Stimulated activated CD8-positive, alpha-beta memory T cell treated with anti-CD3 and anti-CD28 coated beads, Interleukin-2, amount 100 ng/mL, for 48 hours (primary cell): Measurements from ENCODE around the gene RFNG.

Source experiments
- DNase-seq, 2 donors: peaks; one replicate each; pipeline ENCODE4 v3.0.0-alpha.2; 2020; ENCODE audit warnings: low read depth in 2 of 2

The RFNG gene, protein sequence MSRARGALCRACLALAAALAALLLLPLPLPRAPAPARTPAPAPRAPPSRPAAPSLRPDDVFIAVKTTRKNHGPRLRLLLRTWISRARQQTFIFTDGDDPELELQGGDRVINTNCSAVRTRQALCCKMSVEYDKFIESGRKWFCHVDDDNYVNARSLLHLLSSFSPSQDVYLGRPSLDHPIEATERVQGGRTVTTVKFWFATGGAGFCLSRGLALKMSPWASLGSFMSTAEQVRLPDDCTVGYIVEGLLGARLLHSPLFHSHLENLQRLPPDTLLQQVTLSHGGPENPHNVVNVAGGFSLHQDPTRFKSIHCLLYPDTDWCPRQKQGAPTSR

DNA sequence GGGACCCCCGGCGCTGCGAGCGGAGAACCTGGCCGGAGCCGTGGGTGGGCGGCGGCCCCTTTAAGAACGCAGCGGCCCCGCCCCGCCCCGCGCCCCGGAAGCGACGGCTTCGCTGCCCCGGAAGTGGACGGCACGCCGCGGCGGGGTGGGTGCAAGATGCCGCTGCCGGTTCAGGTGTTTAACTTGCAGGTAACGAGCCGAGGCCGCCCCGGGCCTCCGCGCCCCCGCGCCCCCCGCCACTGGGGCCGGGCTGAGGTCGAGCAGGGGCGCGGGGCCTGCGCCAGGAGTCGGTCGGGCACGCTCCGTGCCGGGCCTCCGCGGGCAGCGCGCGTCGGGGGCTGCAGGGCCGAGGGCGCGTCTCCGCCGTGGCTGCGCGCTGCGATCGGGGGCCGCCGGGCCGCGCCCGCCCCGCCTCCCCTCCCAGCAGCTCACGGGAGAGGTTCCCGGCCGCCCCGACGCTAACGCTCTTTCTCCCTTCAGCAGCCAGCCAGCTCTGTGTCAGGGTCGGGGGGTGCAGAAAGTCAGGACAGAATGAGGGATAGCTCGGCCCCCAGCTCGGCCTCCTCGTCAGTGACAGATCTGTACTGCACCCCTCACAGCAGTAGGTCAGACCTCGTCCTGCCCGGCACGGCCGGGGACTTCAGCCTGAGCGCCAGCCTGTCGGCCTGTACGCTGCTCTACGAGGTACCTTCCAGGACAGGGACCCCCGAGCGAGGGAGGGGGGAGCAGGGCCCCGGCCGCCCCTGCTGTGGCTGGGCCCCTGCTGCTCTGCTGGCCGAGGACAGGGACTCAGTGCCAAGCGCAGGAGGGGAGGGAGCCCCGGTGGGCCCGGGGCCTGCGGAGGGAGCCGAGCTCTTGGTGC, at the start of gene RFNG, which contains the start of gene GPS1:
Gene RFNG, minus strand, starts transcription at position 36 of the 862 bp plus-strand sequence. CDS start 45 bp downstream, outside the sequence.
Gene GPS1, plus strand, starts transcription at position 123 of the 862 bp plus-strand sequence. Its CDS starts 34 bp downstream, at position 157.
- DNase-seq: peak; percentile 80 to 88

DNA sequence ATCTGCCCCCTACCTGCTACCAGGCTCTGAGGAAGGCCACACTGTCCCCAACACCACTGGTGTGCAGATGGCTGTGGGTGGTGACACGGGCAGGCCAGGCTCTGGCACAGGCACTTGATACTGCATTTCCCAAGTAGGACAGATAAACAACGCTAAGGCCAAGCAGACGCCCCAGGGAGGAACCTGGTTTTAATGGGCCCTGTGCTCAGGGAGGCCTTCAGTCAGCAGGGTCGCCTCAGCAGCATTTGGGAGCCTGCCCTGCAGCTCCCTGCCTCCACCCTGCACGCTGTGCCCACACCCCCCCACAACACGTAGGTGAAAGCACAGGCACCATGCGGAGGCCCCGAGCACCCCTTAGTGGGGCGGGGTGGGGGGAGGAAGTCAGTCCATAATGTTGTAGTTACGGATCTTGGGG, 49.7 kb upstream of the RFNG start:
- DNase-seq: no peak

DNA sequence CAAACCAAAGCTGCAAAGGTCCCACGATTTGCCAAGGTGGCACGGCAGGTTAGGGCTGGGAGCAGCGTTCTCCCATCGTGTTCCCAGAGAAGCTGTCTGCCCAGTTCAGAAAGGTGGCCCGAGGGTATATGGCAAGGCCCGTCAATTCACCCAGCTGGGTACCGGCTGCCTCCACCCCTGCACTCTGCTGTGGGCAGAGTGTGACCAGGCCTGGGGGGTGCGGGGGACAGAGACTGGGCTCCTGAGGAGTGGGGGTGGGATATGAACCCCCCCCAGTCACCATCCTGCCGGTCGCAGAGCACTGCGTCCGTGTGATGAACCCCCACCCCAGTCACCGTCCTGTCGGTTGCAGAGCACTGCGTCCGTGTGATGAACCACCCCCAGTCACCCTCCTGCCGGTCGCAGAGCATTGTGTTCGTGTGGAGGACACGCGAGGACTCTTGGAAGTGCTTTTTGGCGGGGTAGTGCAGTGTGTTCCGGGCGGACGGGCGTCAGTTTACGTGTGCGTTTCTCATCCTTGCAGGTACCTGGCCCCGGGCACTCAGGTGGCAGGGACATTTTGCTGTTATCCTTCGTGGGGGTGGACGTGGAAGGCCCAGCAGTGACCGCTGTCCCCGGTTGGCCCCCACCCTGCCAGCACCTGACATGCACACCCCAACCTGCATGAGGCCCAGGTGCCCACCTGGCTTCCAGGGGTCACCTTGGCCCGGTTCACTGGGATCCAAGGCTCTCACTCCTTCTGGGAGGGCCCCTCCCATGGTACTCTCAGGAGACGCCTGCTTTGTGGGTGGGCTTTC, 49.1 kb upstream of the RFNG start:
- DNase-seq: no peak

DNA sequence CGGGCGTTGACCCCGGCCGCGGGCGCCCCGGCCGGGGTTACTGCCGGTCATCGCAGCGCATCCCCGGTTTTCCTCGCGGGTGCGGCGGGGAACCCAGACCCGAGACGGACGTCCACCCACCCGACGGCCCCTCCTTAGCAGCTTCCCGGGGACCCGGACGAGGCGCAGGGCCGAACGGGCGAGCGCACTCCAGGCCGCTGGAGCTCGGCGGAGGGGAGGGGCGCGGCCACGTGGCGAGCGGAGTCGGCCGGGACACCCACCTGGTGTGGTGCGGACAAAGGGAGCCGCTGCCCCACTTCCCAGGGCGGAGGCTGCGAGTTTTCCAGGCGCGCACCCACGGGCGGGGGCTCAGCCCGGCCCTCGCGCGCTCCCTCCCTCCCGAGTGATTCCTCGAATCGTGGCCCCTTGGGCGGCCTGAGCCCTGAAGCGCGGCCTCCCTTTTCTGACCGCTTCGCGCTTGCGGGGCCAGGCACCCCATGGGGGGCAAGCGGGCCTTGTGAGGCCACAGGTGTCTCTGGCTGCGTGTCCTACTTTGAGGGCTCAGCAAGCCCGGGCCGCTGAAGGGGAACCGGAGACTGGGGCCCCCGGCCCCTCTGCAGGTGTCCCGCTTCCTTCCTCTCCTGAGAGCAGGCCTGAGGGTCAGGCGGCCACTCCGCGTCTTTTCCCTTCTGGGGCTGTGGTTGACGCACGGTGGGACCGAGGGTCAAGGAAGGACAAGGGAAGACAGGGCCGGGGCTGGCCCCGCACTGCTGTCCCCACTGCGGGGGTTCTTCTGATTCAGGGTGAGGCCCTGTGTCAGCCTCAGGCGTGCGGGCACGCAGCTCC, 47.5 kb upstream of the RFNG start:
- no peak for DNase-seq

DNA sequence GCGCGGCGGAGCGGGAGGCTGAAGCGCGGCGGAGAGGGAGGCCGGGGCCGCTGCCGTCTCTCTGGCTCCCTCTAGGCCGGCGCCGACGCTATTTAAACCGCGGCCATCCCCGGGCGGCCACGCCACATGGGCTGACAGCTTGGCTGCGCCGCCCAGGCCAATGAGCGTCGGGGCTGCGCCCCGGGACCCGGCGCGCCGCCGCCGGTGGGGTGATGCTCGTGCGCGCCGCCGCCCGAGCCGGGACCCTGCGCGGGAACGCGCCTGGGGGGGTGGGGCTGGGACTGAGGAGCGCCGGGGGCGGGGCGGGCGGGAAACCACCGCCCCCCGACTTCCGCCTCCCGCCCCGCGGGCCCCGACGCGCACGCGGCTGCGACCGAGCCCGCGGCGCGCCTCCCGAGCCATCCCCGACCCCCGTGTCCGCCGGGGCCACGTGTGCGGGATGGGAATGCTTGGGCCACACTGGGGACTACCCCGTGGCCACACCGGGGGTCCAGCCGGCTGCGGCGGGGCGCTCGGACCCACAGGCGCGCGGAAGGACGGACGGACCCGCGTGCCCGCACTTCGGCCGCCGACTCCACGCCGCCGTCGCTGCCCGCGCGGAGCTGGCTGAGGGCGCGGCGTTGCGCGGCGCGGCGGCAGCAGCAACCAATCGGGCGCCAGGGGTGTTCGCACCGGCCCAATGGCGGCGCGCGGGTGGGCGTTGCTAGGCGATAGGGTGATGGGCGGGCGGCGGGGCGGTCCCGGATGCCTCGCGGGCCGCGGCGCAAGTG, 46.7 kb upstream of the RFNG start, which contains the start of gene FASN:
Gene FASN, minus strand, starts transcription at position 68 of the 770 bp plus-strand sequence. CDS start 1,791 bp downstream, outside the sequence.
- DNase-seq: peak; percentile 92 to 97

DNA sequence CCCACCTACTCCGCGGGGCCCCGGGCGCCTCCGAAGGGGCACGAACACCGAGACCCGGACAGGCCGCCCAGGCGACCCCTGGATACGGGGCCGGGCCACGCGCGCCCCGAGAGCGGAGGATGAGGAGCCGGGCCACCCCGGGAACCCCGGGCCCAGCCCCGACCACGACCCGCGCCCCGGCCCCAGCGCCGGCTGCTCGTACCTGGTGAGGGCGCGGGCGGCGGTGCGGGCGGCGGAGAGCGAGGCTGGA, 46.2 kb upstream of the RFNG start:
- DNase-seq: no peak

DNA sequence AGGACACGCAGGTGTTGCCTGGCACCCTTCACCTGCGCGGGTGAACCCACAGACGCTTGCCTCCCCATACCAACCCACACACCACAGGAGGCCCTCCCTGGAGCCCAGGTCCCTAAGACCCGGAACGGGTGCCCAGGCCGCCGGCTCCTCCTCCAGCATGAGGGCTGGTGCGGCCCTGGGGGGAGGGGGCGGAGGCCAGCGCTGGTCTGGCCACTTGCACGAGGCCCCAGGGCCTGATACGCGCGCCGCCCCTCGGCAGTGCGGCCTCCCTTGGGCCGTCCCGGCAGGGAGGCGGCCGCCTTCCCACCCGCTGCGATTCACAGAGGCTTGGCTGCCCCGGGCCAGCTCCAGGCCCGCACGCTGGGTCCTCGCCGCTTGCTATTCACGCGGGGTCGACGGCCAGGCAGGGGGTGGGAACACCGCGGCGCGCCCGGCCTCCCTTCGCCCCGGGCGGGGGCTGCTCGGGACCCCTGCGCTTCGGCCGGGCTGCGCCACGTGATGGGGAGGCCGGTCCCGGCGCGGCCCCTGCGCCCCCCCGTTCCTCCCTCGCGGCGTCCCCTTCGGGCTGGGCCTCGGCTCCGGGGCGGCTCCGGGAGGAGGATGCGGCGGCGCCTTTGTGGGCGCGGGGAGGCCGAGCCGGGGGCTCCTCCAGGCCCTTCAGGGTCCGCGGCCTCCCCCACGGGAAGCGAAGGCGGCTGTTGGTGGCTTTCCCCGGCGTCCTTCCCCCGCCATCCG, 45.7 kb upstream of the RFNG start:
- DNase-seq: peak in 1 of 2 donors; percentile 18

DNA sequence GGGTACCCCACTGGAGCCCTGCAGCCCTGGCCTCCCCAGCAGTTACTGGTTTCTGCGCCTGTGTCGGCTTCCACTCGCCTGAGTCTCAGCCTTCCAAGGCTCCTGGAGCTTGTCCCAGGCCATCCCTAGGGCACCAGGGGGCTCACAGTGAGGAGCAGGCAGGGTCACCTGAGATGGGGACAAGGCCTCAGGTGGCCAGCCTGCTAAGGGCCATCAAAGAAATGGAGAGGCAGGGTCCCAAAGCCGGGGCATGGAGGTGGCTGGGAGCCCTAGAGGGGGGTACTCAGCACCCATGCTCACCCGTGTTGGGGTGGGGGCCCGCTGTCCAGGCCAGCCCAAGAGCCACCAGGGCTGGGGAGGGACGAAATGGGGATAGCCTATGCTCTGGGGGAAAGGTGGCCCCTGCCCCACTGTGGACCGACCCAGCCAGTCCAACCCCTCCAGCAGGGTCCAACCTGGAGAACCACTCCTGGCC, 45.1 kb upstream of the RFNG start:
- no peak for DNase-seq

DNA sequence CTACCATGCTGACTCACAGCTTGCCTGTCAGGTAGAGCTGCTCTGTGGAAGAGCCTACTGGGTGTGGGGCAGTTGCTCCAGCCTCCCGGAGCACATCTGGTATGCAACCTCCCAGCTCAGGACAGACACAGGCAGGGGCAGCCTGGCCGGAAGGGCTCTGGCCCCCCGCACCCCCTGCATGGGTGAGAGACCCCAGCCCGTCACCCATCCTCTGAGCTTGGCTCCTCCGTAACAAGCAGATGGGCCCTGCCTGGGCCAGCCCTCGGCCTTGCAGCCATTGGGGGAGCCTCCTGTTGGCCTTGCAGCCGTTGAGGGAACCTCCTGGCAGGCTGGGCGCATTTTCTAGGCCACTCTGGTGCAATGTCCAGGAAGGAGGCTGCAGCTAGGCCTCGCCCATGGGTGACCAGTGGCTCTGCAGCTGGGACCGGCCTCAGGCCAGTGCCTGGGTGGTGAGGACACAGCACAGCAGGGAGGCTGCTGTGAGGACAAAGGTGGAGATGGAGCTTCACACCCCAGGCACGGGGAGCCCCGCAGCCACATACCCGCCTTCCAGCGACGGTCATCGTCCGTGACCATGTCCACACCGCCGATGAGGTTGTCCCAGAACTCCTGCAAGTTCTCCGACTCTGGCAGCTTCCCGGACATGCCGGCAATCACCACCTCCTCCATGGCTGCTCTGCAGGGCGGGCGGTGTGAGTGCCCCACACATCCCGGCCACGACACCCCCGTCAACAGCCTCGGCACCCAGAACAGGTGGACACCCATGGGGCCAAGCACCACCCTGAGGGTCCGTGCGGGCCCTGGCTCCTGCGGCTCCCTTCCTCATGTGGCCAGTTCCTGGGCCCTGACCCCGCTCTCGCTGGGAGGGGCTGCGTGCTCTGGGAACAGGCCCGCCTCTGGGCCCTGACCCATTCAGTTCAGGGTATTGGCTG, 44.4 kb upstream of the RFNG start:
- no peak for DNase-seq

DNA sequence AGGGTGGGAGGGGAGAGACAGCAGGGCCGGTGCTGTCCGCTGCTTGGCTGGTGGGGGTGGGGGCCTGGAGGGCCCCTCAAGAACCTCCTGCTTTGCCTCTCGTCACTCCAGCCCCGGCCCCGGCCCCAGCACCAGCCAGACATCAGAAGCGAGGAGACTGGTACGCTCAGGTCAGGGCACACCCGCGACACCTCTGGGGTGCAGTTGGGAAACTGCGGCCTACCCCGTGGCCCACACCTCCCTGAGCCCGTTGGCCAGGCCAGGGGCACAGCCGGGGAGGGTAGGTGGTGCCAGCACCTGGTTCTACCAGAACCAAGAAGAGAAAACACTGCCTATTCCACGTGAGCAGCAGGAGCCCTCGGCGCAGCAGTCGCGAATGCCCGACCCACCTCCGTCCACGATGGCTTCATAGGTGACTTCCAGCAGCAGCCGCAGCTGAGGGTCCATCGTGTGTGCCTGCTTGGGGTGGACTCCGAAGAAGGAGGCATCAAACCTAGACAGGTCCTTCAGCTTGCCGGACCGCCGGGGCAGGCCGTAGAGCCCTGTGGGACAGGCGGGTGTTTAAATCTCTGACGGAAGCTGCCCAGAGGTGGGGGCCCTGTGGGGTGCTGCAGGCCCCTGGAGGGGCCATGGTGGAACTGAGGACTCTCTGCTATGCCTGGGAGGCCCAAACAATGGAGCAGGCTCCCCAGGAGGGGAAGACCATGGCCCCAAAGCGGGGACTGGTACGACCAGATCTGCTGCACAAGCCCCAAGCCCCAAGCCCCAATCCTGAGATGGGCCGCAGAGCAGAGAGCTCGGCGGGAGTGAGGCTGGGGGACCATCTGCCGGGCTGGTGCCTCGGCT, 43.5 kb upstream of the RFNG start:
- no peak for DNase-seq

DNA sequence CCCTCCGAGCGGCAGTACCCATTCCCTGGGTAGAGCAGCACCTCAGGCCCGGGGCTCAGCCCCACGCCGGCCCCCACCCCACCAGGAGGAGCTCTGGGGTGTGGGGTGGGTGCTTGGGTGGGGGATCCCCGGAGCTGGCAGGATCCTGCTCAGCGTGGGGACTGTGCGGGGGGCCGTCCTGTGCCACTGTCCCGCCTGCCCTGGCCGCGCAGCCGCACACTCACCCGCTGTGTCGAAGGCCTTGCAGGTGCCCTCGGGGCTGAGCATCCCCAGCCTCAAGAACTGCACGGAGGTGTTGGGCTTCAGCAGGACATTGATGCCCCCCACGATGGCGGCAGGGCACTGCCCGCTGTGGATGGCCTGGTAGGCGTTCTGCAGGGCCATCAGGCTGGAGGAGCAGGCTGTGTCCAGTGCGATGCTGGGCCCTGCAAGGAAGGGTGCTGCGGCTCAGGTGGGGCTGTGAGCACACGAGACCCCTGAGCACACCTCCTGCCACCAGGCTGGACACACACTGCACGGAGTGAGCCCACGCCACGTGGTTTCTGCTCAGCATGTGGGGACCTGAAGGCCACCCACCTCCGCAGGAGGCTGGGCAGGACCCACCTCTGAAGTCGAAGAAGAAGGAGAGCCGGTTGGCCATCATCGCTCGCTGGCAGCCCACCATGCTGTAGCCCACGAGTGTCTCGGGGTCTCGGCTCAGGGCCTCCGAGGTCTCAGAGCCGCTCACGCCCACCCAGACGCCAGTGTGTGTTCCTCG, 41.6 kb upstream of the RFNG start:
- DNase-seq: no peak

DNA sequence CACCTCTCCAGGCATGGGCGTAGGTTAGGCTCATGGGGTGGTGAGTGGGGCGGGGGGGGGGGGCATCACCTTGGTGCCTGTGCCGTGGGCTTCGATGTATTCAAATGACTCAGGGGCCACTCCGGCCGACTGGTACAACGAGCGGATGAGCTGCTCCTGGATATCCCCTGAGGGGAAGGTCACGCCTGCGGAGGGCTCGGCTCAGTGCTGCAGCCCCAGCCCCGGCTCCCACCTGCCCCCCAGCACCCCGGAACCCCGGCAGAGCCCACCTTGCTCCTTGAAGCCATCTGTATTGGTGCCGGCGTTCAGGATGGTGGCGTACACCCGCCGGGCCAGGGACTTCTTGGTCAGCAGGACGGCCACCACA, 41.0 kb upstream of the RFNG start:
- no peak for DNase-seq

DNA sequence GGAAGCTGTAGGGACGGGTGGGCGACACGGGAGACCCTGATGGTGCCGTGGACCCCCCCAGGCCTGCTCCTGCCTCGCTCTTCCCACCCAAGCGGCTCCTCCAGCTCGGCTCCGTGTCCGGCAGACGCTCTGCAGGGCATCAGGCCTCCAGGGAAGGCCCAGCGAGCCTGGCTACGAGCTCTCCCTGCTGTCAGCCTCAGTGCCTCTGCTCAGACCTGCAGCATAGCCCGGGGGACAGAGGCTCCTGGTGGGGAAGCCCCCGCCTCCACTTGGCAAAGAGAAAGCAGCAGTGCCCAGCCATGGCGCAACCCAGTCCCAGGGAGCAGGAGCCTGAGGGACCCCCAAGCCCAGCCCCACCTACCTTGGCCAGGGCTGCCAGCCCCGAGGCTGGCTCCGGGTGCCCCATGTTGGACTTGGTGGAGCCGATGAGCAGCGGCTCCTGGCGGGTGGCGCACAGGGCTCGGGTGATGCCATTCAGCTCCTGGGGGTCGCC, 40.5 kb upstream of the RFNG start:
- no peak for DNase-seq

DNA sequence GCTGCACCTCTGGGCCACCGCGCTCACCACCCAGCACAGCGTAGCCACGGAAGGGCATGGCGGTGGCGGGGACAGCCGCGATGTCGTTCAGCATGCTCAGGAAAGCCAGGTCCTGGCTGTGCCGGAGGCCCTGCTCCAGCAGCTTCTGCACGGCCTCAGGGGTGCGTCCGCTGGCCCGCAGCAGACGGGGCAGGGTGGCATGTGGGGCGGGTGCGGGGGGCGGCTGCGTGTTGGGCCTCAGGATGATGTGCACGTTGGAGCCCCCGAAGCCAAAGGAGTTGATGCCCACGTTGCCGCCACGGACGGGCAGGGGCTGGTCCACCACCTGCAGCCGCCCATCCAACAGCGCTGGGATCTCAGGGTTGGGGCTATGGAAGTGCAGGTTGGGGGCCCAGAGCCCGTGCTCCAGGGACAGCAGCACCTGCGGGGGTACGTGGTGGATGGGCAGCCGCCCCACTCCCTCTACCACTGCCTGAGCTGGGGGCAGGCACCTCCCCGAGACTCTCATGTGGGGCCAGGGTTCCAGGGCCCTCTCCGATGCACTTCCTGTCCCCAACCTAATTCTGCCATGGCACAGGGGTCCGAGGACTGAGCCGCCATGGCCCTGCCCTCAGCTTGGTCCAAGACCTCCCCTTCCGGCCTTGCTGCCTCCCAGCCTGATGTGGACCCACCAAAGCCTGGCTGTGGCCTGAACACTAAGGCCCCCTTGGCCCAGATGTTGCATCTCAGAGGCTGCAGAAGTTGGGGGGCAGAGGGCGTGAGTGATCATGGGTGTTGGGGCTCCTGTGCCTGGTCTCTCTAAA, 39.9 kb upstream of the RFNG start:
- no peak for DNase-seq

DNA sequence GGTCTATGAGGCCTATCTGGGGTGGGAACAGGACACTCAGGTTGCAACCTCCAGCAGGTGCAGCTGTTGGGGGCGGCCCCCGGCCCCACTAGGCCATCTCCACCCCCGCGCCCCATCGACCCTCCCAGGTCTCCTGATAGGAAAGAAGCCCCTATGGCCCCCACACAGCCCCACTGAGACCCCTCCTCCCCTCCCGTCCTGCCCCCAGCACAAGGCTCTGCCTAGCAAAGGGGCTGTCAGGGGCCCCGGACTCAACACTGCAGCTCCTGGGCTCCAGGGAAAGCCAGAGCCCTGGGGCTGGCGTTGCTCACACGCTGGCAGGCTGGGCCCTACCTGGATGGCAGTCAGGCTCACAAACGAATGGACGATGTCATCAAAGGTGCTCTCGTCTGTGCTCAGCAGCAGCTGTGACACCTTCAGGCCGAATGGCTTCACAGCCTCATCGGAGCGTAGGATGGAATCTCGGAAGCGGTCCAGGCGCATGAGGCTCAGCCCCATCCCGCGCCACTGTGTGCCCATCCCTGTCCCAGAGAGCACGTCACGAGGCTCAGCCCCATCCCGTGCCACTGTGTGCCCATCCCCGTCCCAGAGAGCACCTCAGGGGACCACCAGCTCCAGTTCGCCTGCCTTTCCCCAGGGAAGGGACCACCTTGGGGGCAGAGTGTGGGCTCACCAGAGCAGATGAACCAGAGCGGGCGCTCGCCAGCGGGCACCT, 39.1 kb upstream of the RFNG start:
- DNase-seq: no peak
